ENCODE results near the gene ATF4.

ATF4 gene

DNA sequence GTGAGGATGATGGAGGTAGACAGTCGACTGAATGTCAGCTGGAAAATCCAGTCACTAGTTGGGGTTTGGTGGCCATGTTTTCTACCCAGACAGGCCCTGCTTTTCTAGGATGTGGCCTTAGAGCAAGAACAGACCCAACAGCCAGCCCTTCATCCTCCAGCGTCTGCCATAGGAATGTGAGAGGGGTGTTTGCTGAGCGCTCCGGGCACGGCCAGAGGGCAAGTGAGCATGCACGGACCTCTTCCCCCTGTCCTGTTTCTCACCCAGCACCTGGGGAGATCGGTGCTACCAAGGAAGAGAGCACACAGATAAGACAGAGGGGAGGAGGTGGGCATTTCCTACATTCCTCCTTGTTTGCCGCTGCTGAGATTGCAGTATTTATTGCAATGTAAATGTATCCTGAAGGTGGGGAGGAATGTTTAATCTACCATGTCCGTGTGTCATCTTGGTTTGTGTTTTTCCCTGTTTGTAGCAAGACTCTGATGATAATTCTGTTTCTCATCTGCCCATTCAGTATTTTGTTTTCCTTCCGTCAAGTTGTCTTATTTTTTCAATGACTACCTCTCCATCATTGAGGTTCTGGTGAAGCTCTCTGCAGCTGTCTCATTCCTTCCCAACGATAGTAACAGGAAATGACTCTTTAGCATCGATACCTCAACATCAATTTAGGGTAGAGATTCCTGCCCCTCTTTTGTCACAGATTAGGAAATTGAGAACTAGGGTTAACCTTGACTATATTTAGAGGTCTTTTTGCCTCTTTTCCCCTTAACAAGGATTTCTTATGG, 4.9 kb upstream of the ATF4 start:
- no peak overlapping the region for H3K27ac ChIP-seq
- no peak for TF ChIP-seq CTCF (conservative IDR thresholded peaks at IDR 0.05)

GRCh38 chr22:39517470-39517869, 2.9 kb upstream of the ATF4 start:
- TF ChIP-seq CTCF (conservative IDR thresholded peaks at IDR 0.05), result no peak
- no peak overlapping the region; the same call in 1 of the 2 replicates for H3K27ac ChIP-seq

DNA sequence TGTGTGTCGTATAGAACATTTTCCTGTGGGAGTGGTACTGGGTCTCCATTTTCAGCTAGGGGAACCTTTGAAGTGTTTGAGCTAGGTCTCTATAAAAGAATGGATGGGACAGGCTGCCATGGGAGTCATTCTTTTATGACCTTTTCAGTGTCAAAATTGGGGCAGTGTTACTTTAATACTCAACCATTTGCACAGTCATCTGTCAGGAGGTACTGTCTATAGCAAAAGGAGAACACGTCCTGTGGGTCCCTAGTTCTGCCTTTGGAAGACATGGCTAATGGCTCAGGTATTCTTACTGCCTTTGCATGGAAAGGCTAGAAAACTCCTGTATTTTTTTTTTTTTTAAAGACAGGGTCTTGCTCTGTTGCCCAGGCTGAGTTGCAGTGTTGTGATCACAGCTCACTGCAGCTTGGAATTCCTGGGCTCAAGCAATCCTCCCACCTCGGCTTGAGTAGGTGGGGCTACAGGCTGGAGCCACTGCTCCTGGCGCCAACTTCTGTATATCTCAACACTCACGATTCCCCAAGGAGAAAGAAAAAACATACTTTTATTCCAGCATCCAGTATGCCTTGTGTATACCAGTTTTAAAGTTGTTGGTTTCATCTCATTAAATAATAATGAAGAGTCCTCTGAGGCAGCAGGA, 2.1 kb upstream of the ATF4 start:
- H3K27ac ChIP-seq, result peak overlapping the region; percentile 100

DNA sequence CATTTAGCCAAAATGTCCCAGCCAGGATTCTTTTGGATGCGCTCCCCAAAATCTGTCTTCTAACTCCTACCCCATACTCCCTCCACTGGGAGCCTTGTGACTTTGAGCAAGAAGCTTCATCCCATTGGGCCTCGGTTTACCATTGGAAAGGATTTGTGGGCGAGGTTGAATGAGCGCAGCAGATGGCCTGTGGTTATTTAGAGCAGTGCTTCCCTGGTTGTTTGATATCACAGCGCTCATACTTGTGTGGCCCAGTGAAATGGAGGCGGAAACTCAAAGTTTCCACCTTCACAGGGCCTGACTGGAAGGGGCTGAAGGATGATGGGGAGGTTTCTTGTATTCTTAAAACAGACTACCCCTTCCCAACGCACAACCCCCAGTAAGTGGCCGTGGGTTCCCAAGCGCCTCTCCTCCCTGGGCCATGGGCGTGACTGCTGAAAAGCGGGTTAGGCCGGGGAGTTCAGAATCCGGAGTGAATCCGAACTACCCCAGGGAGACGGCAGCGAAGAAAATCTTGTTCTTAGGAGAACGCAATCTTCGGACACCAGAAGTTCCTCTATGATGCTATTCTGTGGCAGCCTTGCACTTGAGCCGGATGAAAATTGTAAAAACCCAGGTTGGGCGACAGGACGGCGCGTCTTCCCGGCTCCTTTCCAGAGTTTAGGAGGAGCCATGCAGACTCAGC, 1.2 kb upstream of the ATF4 start:
- peak overlapping the region; percentile 100 for H3K27ac ChIP-seq
- no peak for TF ChIP-seq ZFX (IDR thresholded peaks at IDR 0.05)
- TF ChIP-seq CTCF (conservative IDR thresholded peaks at IDR 0.05), result no peak

More for the DNA sequence above, 2.1 kb upstream of the ATF4 start:
- TF ChIP-seq ZFX (IDR thresholded peaks at IDR 0.05), result no peak
- no peak for TF ChIP-seq CTCF (conservative IDR thresholded peaks at IDR 0.05)

DNA sequence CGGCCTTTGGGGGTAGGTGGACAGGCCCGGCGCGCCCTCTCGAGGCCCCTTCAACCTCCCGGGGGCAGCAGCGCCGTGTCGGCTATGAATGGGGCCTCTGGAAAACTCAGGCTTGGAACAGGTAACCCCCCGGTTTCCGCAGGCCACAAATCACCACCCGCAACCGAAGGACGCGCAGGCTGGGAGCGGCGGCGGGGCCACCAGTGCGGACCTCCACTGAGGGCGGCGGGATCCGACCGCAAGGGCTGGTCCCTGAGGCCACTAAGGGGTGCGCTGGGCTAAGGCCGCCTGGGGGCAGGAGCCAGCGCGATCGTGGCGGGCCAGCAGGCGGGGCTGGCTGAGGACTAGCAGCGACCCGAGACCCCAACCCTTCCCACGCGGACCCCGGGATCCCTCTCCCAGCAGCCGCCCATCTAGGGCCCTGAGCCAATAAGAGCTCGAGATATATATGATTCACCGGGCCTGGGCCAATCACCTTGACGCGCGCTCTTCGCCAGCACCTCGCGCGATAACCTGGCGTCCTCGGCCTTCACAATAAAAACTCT, 609 bp upstream of the ATF4 start:
- TF ChIP-seq CTCF (conservative IDR thresholded peaks at IDR 0.05) (peak; percentile 58), ZFX (IDR thresholded peaks at IDR 0.05) (peak; percentile 86)
- peak overlapping the region; percentile 100 for H3K27ac ChIP-seq

- peak overlapping the region; percentile 100 for H3K27ac ChIP-seq
Measured at GRCh38 chr22:39521106-39521885, 934 bp downstream of the ATF4 start.

GRCh38 chr22:39522091-39522490, 1.7 kb downstream of the ATF4 start:
- peak overlapping the region; percentile 100 for H3K27ac ChIP-seq
